ENCODE measurements around the gene CD99. TPM values are rescaled to one million over a fixed set of nuclear protein-coding genes. Genes with fewer than 3 reads are reported as not detected.

The CD99 gene
- total RNA-seq, 2 experiments from 2014 or later, result 112 to 116 TPM

- H3K4me1 Mint-ChIP-seq, result peaks cover 6% of the 10 kb centered on the region
Measured at GRCh38 chrX:2781698-2782097, 90.6 kb downstream of the CD99 start.

GRCh38 chrX:2782171-2782570, 91.1 kb downstream of the CD99 start:
- Mint-ChIP-seq H3K4me3 (no peak overlapping the region), H3K4me1 (peaks cover 6% of the 10 kb centered on the region), H3K36me3 (no peaks in the 10 kb centered on the region), H3K9me3 (no peaks in the 10 kb centered on the region), H3K27ac (no peak overlapping the region), H3K27me3 (no peaks in the 10 kb centered on the region)
- DNase-seq, result no peak

More at GRCh38 chrX:2781698-2782097, 90.6 kb downstream of the CD99 start:
- Mint-ChIP-seq H3K4me3 (no peak overlapping the region), H3K27ac (no peak overlapping the region), H3K9me3 (no peaks in the 10 kb centered on the region), H3K36me3 (no peaks in the 10 kb centered on the region), H3K27me3 (no peaks in the 10 kb centered on the region)
- DNase-seq, result no peak

- Mint-ChIP-seq H3K4me1 (peaks cover 6% of the 10 kb centered on the region), H3K36me3 (no peaks in the 10 kb centered on the region), H3K27me3 (no peaks in the 10 kb centered on the region), H3K9me3 (no peaks in the 10 kb centered on the region), H3K4me3 (no peak overlapping the region), H3K27ac (no peak overlapping the region)
- DNase-seq, result no peak
Measured at GRCh38 chrX:2782778-2783177, 91.7 kb downstream of the CD99 start.

- DNase-seq, result no peak
- H3K4me3 Mint-ChIP-seq, result no peak overlapping the region
- peaks cover 6% of the 10 kb centered on the region for H3K4me1 Mint-ChIP-seq
- no peaks in the 10 kb centered on the region for H3K36me3 Mint-ChIP-seq
- no peaks in the 10 kb centered on the region for H3K9me3 Mint-ChIP-seq
- no peaks in the 10 kb centered on the region for H3K27me3 Mint-ChIP-seq
- no peak overlapping the region for H3K27ac Mint-ChIP-seq
Measured at GRCh38 chrX:2784026-2784425, 92.9 kb downstream of the CD99 start.

- H3K4me1 Mint-ChIP-seq, result peaks cover 6% of the 10 kb centered on the region
- no peak overlapping the region for H3K4me3 Mint-ChIP-seq
- no peaks in the 10 kb centered on the region for H3K27me3 Mint-ChIP-seq
- no peaks in the 10 kb centered on the region for H3K9me3 Mint-ChIP-seq
- no peak for DNase-seq
- H3K27ac Mint-ChIP-seq, result no peak overlapping the region
- no peaks in the 10 kb centered on the region for H3K36me3 Mint-ChIP-seq
Measured at GRCh38 chrX:2785538-2785937, 94.4 kb downstream of the CD99 start.

- H3K4me1 Mint-ChIP-seq, result no peaks in the 10 kb centered on the region
Measured at GRCh38 chrX:2788980-2789379, 97.9 kb downstream of the CD99 start.

GRCh38 chrX:2789569-2789968, 98.5 kb downstream of the CD99 start:
- no peak for DNase-seq
- Mint-ChIP-seq H3K36me3 (no peaks in the 10 kb centered on the region), H3K4me1 (no peaks in the 10 kb centered on the region), H3K9me3 (no peaks in the 10 kb centered on the region), H3K4me3 (no peak overlapping the region), H3K27ac (no peak overlapping the region), H3K27me3 (no peaks in the 10 kb centered on the region)

More at GRCh38 chrX:2788980-2789379, 97.9 kb downstream of the CD99 start:
- DNase-seq, result no peak
- Mint-ChIP-seq H3K4me3 (no peak overlapping the region), H3K27me3 (no peaks in the 10 kb centered on the region), H3K27ac (no peak overlapping the region), H3K36me3 (no peaks in the 10 kb centered on the region), H3K9me3 (no peaks in the 10 kb centered on the region)

Other genes starting within 250 kb of the CD99 start
- 10 to 100 TPM; 18.2 to 19.7 TPM for gene DHRSX, start 190.3 kb upstream of the CD99 start, total RNA-seq
- gene ZBED1, start 190.3 kb upstream of the CD99 start, total RNA-seq, result 10 to 100 TPM; 33.2 to 36.0 TPM
- gene XG, start 60.7 kb downstream of the CD99 start, total RNA-seq, result not detected
- gene GYG2, start 137.6 kb downstream of the CD99 start, total RNA-seq, result not detected
- gene ARSD, start 238.0 kb downstream of the CD99 start, total RNA-seq, result 1 to 10 TPM; 1.5 TPM